HG02759 (cell line): ENCODE data around the gene PPP1R7.
"Not testable (repeated sequence)": the region's sequence is repeated elsewhere in the genome, so short reads cannot be mapped to it uniquely, and the experiment has no call there.

ENCODE experiments used
- ATAC-seq: cut with Tn5 transposase; IDR thresholded peaks from one replicate; pipeline ENCODE4 v1.9.1; 2021; ENCODE audit warnings: mild to moderate bottlenecking, moderate library complexity; ENCODE audit not compliant: unreplicated experiment

Gene PPP1R7

GRCh38 chr2:241191081-241191480 is 40.8 kb downstream of the PPP1R7 start:
- no peak for ATAC-seq

- no peak for ATAC-seq
Observed at GRCh38 chr2:241193271-241193670, 43.0 kb downstream of the PPP1R7 start.

- ATAC-seq: no peak
Observed at GRCh38 chr2:241194811-241195210, 44.5 kb downstream of the PPP1R7 start.

GRCh38 chr2:241195506-241196130 is 45.4 kb downstream of the PPP1R7 start:
- ATAC-seq: no peak

GRCh38 chr2:241197246-241197645 is 47.0 kb downstream of the PPP1R7 start:
- ATAC-seq: not testable (repeated sequence)

- no peak for ATAC-seq
Observed at GRCh38 chr2:241197947-241198346, 47.7 kb downstream of the PPP1R7 start.

- ATAC-seq: no peak
Observed at GRCh38 chr2:241198381-241199279, 48.4 kb downstream of the PPP1R7 start.

- ATAC-seq: no peak
Observed at GRCh38 chr2:241199286-241199685, 49.0 kb downstream of the PPP1R7 start.

GRCh38 chr2:241199897-241200821 is 49.9 kb downstream of the PPP1R7 start:
- ATAC-seq: no peak

GRCh38 chr2:241200822-241201395 is 50.6 kb downstream of the PPP1R7 start:
- no peak for ATAC-seq

GRCh38 chr2:241201445-241202267 is 51.4 kb downstream of the PPP1R7 start:
- ATAC-seq: no peak

- no peak for ATAC-seq
Observed at GRCh38 chr2:241202268-241202585, 52.0 kb downstream of the PPP1R7 start.

GRCh38 chr2:241202681-241203080 is 52.4 kb downstream of the PPP1R7 start:
- ATAC-seq: no peak

- no peak for ATAC-seq
Observed at GRCh38 chr2:241203218-241204009, 53.1 kb downstream of the PPP1R7 start.

- ATAC-seq: no peak
Observed at GRCh38 chr2:241204010-241204384, 53.7 kb downstream of the PPP1R7 start.

GRCh38 chr2:241204490-241204889 is 54.2 kb downstream of the PPP1R7 start:
- ATAC-seq: no peak

- no peak for ATAC-seq
Observed at GRCh38 chr2:241205086-241205485, 54.8 kb downstream of the PPP1R7 start.

GRCh38 chr2:241207151-241207550 is 56.9 kb downstream of the PPP1R7 start:
- ATAC-seq: no peak

GRCh38 chr2:241207641-241208040 is 57.4 kb downstream of the PPP1R7 start:
- ATAC-seq: no peak
